Left kidney (tissue), 2 donors: ENCODE data around the gene RELN. TPM values are rescaled to one million over a fixed set of nuclear protein-coding genes. Genes with fewer than 3 reads are reported as not detected.
"Not testable (repeated sequence)": the region's sequence is repeated elsewhere in the genome, so short reads cannot be mapped to it uniquely, and the experiment has no call there.

Experiments used
- DNase-seq: peaks from one replicate; pipeline ENCODE4 v3.0.0-alpha.2; 2013
- polyA plus RNA-seq: library from polyadenylated mRNA; unstranded; fragments of 120-200 nt; gene quantifications from one replicate; pipeline ENCODE4 v1.2.1, GENCODE V29; 2013; ENCODE audit not compliant: insufficient read length

RELN gene
- polyA plus RNA-seq, 1 donor: 21.8 TPM

- DNase-seq: no peak
Measured at GRCh38 chr7:103560136-103560535, 429.3 kb downstream of the RELN start.

- DNase-seq: no peak
Measured at GRCh38 chr7:103551016-103551415, 438.4 kb downstream of the RELN start.

DNA sequence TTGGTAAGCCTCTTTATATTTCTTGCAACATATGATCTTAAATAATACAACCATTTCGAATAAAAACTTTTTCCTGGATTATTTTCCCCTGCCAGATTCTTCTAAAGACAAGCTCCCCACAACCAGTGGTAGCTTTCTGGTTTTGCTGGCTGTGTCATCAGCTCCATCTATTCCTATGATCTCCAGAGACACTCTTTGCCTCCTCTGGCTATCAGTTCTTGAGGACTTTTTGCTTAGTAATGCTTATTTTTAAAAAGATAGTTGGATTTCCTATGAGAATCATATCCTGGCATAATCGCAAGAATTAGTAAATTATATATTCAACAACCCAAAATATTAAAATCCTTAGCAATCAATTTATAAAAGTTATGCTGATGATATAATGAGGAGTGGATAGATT is 439.7 kb downstream of the RELN start:
- DNase-seq: no peak

GRCh38 chr7:103547451-103548284 is 441.8 kb downstream of the RELN start:
- no peak for DNase-seq

GRCh38 chr7:103542470-103542869 is 447.0 kb downstream of the RELN start:
- DNase-seq: no peak

GRCh38 chr7:103541947-103542346 is 447.5 kb downstream of the RELN start:
- no peak for DNase-seq

DNA sequence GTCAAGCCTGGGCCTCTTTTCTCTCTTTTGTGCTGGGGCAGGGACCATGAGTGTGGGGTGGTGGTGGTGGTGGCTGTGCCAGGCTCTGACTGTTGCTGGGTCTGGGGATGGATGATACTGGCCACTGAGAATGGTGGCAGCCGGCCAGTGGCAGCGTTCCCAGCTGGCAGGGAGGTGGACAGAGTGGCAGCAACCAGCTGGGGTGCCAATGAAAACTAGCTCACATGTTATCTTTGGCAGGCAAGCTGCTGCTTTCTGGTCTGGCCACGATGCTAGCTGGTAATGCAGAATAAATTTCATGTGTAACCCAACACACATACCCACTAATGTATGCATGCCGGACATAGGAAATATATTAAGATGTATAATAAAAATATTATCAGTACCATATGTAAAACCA is 448.4 kb downstream of the RELN start:
- no peak for DNase-seq

DNA sequence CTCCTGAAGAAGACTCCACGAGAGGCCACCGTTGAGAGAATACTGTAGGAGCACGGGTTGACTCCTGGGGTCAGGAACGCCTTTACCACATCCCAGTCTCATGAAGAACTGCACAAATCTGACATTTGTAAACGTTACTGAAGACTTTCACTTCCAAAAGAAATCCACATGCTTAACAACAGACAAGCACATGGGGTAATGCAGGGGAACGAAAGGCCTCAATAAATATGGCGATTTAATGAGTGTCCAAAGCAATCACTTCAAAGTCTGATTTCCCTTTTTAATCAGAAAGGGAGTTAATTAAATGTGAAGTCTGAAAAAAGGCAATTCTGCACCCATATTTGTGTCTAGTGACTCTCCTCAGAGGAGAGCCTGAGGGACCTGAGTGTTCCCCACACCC is 449.1 kb downstream of the RELN start:
- no peak for DNase-seq

DNA sequence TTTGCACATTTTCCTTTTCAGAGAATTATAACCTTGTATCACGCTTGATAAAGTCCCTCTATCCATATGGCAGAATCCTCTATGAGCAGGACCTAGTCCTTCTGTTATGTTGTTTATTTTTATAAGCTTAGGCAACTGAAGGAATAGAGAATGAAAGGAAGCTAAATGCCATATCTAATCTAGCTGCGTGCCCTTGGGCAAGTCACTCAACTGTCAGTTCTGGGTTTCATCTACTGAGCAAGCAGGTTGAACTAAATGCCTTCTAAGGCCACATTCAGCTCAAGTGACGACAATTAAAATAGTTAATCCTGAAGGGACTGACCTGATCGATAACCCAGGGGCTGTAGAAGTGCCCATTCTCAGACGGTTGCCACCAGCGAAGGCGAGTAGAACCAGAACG is 449.6 kb downstream of the RELN start:
- DNase-seq: no peak

DNA sequence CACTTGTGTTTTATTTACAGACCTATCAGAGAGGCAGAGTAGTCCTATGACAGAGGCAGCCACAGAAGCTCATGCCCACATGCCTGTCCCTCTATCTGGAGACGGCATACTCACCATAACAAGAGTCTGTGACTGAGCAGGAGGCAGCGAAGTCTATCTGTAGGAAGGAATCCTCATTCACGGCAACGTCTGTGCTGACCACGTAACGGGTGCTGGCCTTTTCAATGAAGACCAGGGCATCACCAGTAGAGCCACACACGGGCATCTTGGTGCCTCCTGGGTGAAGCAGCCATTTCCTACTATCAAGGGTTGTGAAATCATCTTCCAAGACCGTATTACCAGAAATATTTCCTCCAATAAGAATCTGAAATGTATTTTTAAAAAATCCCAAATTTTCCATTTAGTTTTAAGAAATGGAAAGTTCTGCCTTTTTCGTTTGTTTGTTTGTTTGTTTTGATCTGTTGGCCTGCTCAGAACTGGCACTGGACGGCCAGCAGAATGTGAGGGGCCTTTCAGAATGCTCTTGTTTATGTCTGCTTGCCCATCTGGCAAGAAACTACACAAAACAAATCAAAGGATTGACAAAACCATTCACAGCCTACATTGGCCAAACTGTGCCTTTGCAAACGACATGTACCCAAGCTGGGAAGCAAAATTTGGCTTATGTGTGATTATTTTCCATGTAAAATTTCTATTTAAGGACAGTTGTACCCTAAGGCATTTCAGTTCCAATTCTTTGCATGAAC is 450.3 kb downstream of the RELN start:
- DNase-seq: no peak

- no peak for DNase-seq
Measured at GRCh38 chr7:103533761-103534160, 455.7 kb downstream of the RELN start.

DNA sequence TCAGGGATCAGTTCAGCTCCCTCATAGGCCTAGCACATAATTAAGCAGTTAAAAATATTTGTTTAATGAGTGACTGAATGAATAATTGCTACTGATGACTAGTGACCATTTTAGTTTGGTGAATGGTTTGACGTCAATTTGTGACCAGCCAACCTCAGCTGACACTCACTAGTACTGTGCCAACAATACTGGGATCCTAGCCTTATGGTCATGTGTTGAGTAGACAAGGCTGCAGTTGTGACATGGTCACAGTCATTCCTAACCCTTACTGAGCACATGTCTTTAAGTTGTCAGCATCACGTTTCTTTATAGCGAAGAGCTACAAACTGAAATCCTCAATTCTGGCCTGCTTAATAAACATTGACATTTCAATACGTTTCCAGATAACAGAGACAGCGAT is 456.5 kb downstream of the RELN start:
- no peak for DNase-seq

DNA sequence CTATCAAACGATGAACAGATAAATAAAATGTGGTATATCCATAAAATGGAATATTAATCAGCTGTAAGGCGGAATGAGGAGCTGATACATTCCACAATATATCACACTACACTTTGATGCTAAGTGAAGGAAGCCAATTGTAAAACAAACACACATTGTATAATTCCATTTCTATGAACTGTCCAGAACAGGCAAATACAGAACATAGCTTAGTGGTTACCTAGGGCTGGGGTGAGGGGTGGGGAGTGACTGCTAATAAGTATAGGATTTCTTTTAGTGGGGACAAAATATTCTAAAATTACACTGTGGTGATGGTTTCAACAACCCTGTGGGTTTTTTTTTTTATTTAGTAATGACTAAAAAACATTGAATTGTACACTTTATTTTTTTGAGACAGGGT is 461.3 kb downstream of the RELN start:
- DNase-seq: no peak

DNA sequence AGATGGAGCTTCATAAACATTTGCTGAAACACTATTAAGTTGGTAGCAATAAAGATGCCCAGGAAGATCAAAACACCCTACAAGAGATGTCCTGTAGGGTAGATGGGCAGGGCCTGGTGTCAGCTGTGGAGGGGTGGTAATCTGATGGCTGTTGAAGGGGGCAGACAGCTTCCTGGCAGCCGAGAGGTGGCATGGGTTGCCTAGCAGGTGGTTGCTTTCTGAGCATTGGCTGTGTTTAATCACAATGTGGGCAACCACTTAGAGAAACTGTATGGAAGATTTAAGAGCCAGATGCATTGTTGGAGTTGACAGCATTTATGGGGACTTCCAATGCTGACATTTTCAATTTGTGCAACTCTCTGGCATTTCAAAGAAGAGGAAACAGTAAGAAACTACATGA is 463.5 kb downstream of the RELN start:
- DNase-seq: no peak

DNA sequence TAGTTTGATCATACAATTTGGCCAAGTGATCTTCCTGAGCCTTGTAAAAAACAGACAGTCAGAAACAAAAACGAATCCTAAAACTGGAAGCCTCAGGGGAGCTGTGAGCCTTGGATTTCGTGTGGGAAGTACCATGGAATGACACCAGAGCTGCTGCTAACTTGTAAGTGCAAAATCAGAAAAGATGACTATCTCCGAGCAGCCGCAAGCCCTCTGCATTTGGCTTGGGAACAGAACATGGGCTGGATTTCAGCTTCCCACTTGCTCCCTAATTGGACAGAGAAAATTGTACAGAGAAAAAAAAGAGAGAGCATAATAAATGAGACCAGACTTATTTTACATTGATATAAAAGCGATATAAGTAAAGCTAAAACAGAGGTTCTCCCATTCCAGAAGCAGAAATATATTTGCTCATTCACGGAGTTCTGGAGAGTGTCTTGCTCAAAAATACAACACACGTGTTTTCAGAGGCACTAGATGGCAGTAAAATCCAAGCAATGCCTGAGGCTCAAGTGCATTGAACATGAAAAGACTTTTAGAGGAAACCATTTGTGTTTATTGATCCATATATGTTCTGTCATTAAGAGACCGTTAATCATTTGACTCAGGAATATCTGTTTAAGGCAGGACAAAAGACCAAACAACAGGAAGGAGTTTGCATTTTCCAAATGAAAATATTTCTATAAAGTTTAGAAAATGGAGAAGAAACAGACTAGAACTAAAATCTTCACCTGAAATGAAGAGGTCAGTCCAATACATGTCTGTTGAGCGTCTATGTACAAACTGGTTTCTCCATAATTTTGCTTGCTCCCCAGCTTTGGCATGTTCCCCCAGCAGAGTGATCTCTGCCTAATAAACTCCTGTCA is 465.2 kb downstream of the RELN start:
- peak; percentile 33 for DNase-seq

- no peak for DNase-seq
Measured at GRCh38 chr7:103521937-103522336, 467.5 kb downstream of the RELN start.

DNA sequence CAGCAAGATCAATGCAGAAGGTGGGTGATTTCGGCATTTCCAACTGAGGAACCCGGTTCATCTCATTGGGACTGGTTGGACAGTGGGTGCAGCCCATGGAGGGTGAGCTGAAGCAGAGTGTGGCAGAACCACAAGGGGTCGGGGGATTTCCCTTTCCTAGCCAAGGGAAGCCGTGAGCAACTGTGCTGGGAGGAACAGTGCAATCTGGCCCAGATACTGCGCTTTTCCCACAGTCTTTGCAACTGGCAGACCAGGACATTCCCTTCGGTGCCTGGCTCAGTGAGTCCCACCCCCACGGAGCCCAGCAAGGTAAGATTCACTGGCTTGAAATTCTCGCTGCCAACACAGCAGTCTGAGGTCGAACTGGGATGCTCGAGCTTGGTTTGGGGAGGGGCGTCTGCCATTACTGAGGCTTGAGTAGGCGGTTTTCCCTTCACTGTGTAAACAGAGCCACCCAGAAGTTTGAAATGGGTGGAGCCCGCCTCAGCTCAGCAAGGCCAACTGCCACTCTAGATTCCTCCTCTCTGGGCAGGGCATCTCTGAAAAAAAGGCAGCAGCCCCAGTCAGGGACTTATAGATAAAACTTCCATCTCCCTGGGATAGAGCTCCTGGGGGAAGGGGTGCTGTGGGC is 484.8 kb downstream of the RELN start:
- DNase-seq: no peak

DNA sequence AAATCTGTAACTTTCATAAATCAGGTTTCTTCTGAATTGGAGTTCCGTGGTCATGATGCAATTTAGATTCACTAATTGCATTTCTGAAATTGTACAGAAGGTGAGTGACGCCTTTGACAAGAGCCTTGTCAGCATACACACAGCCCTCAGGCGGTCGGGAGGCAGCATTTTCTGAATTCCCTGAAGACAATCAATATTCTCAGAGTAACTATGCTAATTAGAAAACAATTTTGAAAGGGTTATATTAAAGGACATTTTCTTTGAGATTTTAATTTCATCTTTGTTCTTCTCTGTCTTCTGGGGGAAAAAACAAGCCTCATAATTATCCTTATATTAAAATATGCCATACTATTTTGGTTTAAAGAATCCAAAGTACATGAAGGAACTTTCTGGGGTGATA is 488.3 kb downstream of the RELN start:
- no peak for DNase-seq

GRCh38 chr7:103499976-103500375 is 489.5 kb downstream of the RELN start:
- no peak for DNase-seq

- no peak for DNase-seq
Measured at GRCh38 chr7:103487419-103487818, 502.0 kb downstream of the RELN start.

GRCh38 chr7:103486873-103487272 is 502.6 kb downstream of the RELN start:
- not testable (repeated sequence) for DNase-seq

GRCh38 chr7:103480771-103481170 is 508.7 kb downstream of the RELN start:
- no peak for DNase-seq
